H9 (cell line): ENCODE data around the gene PSMD7. TPM values are rescaled to one million over a fixed set of nuclear protein-coding genes. Genes with fewer than 3 reads are reported as not detected.

Source experiments
- DNase-seq: peaks from one replicate; pipeline ENCODE4 v3.0.0-alpha.2; 2017
- H2AFZ ChIP-seq: one replicate; pipeline ENCODE4 v1.6.1; 2013; ENCODE audit warnings: mild to moderate bottlenecking, low read length, control low read depth, moderate library complexity
- H2AK5ac ChIP-seq: 2 replicates; pipeline ENCODE4 v1.6.1; 2013; ENCODE audit warnings: low read length, control low read depth, mixed read lengths; ENCODE audit not compliant: insufficient read length
- H2BK120ac ChIP-seq: one replicate; pipeline ENCODE4 v1.6.1; 2013; ENCODE audit warnings: low read depth, mild to moderate bottlenecking, low read length, control low read depth, inconsistent platforms; ENCODE audit not compliant: poor library complexity, severe bottlenecking
- H2BK12ac ChIP-seq: 2 replicates; pipeline ENCODE4 v1.6.1; 2013; ENCODE audit warnings: low read length, control low read depth, mixed read lengths, low read depth; ENCODE audit not compliant: insufficient read length
- H2BK15ac ChIP-seq: 2 replicates; pipeline ENCODE4 v1.6.1; 2013; ENCODE audit warnings: low read depth, low read length, control low read depth
- H2BK20ac ChIP-seq: one replicate; pipeline ENCODE4 v1.6.1; 2013; ENCODE audit warnings: low read depth, mild to moderate bottlenecking, low read length, control low read depth, inconsistent platforms; ENCODE audit not compliant: poor library complexity, severe bottlenecking
- H2BK5ac ChIP-seq: 2 replicates; pipeline ENCODE4 v1.6.1; 2013; ENCODE audit warnings: low read length, control low read depth, mixed read lengths; ENCODE audit not compliant: insufficient read length
- H3K14ac ChIP-seq: 2 replicates; pipeline ENCODE4 v1.6.1; 2013; ENCODE audit warnings: low read length, control low read depth; ENCODE audit not compliant: insufficient read depth
- H3K18ac ChIP-seq: 2 replicates; pipeline ENCODE4 v1.6.1; 2013; ENCODE audit warnings: low read depth, mild to moderate bottlenecking, mixed read lengths, low read length, control low read depth; ENCODE audit not compliant: insufficient read length
- H3K23ac ChIP-seq: 2 replicates; pipeline ENCODE4 v1.6.1; 2013; ENCODE audit warnings: low read length, control low read depth, mixed read lengths, low read depth; ENCODE audit not compliant: insufficient read length
- H3K23me2 ChIP-seq: 2 replicates; pipeline ENCODE4 v1.6.1; 2013; ENCODE audit warnings: low read depth, mild to moderate bottlenecking, mixed read lengths, low read length, control low read depth; ENCODE audit not compliant: insufficient read length, poor library complexity, severe bottlenecking
- H3K27ac ChIP-seq: 2 replicates; pipeline ENCODE4 v1.5.1; 2013; ENCODE audit warnings: low read length, control low read depth, mixed read lengths, low read depth; ENCODE audit not compliant: insufficient read length
- H3K27me3 ChIP-seq: 2 replicates; pipeline ENCODE4 v1.6.1; 2013; ENCODE audit warnings: low read length, control low read depth, inconsistent platforms; ENCODE audit not compliant: insufficient read depth
- H3K4ac ChIP-seq: 2 replicates; pipeline ENCODE4 v1.6.1; 2013; ENCODE audit warnings: low read depth, mild to moderate bottlenecking, control low read depth, inconsistent platforms, low read length, moderate library complexity
- H3K4me1 ChIP-seq: 2 replicates; pipeline ENCODE4 v1.6.1; 2013; ENCODE audit warnings: low read length, control low read depth, inconsistent platforms; ENCODE audit not compliant: insufficient read depth
- H3K4me2 ChIP-seq: 2 replicates; pipeline ENCODE4 v1.6.1; 2013; ENCODE audit warnings: low read length, control low read depth, mixed read lengths; ENCODE audit not compliant: insufficient read length, insufficient read depth
- H3K56ac ChIP-seq: 2 replicates; pipeline ENCODE4 v1.6.1; 2013; ENCODE audit warnings: low read depth, mild to moderate bottlenecking, mixed read lengths, low read length, control low read depth; ENCODE audit not compliant: insufficient read length
- H3K79me1 ChIP-seq: 2 replicates; pipeline ENCODE4 v1.6.1; 2013; ENCODE audit warnings: low read depth, mild to moderate bottlenecking, moderate library complexity, low read length, control low read depth, inconsistent platforms; ENCODE audit not compliant: insufficient read depth, poor library complexity, severe bottlenecking
- H3K79me2 ChIP-seq: 2 replicates; pipeline ENCODE4 v1.6.1; 2013; ENCODE audit warnings: low read length, control low read depth, inconsistent platforms; ENCODE audit not compliant: insufficient read depth
- H3K9ac ChIP-seq: 2 replicates; pipeline ENCODE4 v1.6.1; 2013; ENCODE audit warnings: low read length, control low read depth, mixed read lengths; ENCODE audit not compliant: insufficient read length; ENCODE audit errors: extremely low read depth
- H3K9me3 ChIP-seq: one replicate; pipeline ENCODE4 v1.6.1; 2013; ENCODE audit warnings: low read depth, low read length, inconsistent platforms; ENCODE audit not compliant: control insufficient read depth
- H3T11ph ChIP-seq: one replicate; pipeline ENCODE4 v1.6.1; 2013; ENCODE audit warnings: mild to moderate bottlenecking, low read length, control low read depth, inconsistent platforms
- H4K20me1 ChIP-seq: one replicate; pipeline ENCODE4 v1.6.1; 2013; ENCODE audit not compliant: control insufficient read depth, insufficient read length, insufficient read depth
- H4K5ac ChIP-seq: 2 replicates; pipeline ENCODE4 v1.6.1; 2013; ENCODE audit warnings: low read depth, mild to moderate bottlenecking, mixed read lengths, low read length, control low read depth; ENCODE audit not compliant: insufficient read length
- H4K8ac ChIP-seq: replicated peaks from 2 replicates; pipeline ENCODE4 v1.6.1; 2013; ENCODE audit warnings: low read length, control low read depth, mixed read lengths, low read depth; ENCODE audit not compliant: insufficient read length
- H4K91ac ChIP-seq: 2 replicates; pipeline ENCODE4 v1.6.1; 2013; ENCODE audit warnings: low read depth, mild to moderate bottlenecking, moderate library complexity, mixed read lengths, low read length, control low read depth; ENCODE audit not compliant: insufficient read length
- H3K27ac Mint-ChIP-seq, 3 experiments: 2 replicates in 2 of 3; 3 replicates in 1 of 3; pipeline ENCODE4 v1.8.0; 2020 to 2021; ENCODE audit warnings: mixed read lengths in 3 of 3, mild to moderate bottlenecking in 1 of 3, moderate library complexity in 1 of 3
- H3K27me3 Mint-ChIP-seq: 2 replicates; pipeline ENCODE4 v1.8.0; 2021; ENCODE audit warnings: low read depth, mild to moderate bottlenecking, moderate library complexity, mixed read lengths
- H3K36me3 Mint-ChIP-seq, 3 experiments: 2 replicates in 2 of 3; 3 replicates in 1 of 3; pipeline ENCODE4 v1.8.0; 2020 to 2021; ENCODE audit warnings: low read depth in 3 of 3, mixed read lengths in 3 of 3; ENCODE audit not compliant: insufficient read depth in 1 of 3
- H3K4me1 Mint-ChIP-seq, 2 experiments: 2 replicates each; pipeline ENCODE4 v1.8.0; 2020; ENCODE audit warnings: mixed read lengths in 2 of 2
- H3K4me3 Mint-ChIP-seq, 2 experiments: 2 replicates in 1 of 2; 3 replicates in 1 of 2; pipeline ENCODE4 v1.8.0; 2020 to 2021; ENCODE audit warnings: mild to moderate bottlenecking in 2 of 2, mixed read lengths in 2 of 2, moderate library complexity in 1 of 2
- H3K9me3 Mint-ChIP-seq, 2 experiments: 2 replicates in 1 of 2; 3 replicates in 1 of 2; pipeline ENCODE4 v1.8.0; 2020; ENCODE audit warnings: mild to moderate bottlenecking in 2 of 2, mixed read lengths in 2 of 2, moderate library complexity in 1 of 2
- WGBS: extraction: QIAGEN DNeasy Blood & Tissue Kit; methylation state at CpG from one replicate; pipeline ENCODE4 v1.1.7; 2013; ENCODE audit warnings: missing lambda C conversion rate, low lambda C conversion rate, mixed read lengths; ENCODE audit not compliant: insufficient read length; ENCODE audit errors: extremely low coverage; 5-methylcytosine and 5-hydroxymethylcytosine counted together
- total RNA-seq: library from RNA; stranded (reverse); gene quantifications from 2 replicates; pipeline ENCODE4 v1.2.1, GENCODE V29; 2021
- TF ChIP-seq, protein P1 (sequence below): fragments of 200-600 bp; sonication (generic); conservative IDR thresholded peaks from 3 replicates; pipeline ENCODE4 v1.8.0; 2021; ENCODE audit warnings: antibody characterized with exemption, mild to moderate bottlenecking

Gene PSMD7
- total RNA-seq, 1 experiment from 2014 or later: 140 TPM

DNA sequence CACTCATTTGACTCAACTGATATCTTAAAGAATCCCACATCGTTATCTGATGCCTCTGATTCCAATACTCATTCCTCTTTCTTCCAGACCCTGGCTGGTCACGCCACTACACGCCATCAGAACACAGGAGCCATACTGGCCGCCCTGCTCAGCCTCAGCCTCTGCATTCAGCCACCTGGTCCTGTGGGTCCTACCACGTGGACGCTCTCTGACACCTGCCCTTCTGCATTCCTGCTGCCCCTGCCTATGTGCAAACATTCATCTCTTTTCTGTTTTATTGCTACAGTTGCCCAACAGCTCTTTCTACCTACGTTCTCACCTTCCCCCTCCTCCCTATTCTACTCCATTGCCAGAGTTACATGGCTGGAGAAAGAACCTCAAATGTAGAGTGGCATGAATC lies 18.4 kb downstream of the PSMD7 start:
- Histone ChIP-seq H3K4ac (no peak overlapping the region), H3K9me3 (no peaks in the 10 kb centered on the region), H4K8ac (no peak overlapping the region), H3K9ac (no peak overlapping the region), H2BK20ac (no peak overlapping the region), H3K79me2 (no peaks in the 10 kb centered on the region), H2BK5ac (no peak overlapping the region), H3K23ac (no peak overlapping the region), H3K27me3 (no peaks in the 10 kb centered on the region; the same call in 1 of the 2 replicates), H3K4me1 (no peaks in the 10 kb centered on the region), H3K4me2 (no peak overlapping the region), H3K23me2 (no peaks in the 10 kb centered on the region), H2AFZ (no peak overlapping the region), H4K5ac (no peak overlapping the region), H3K27ac (no peak overlapping the region), H3K79me1 (no peaks in the 10 kb centered on the region), H3K18ac (no peak overlapping the region), H2BK120ac (no peak overlapping the region), H4K20me1 (no peaks in the 10 kb centered on the region), H2BK15ac (no peak overlapping the region), H3T11ph (no peak overlapping the region), H3K56ac (no peak overlapping the region), H4K91ac (no peak overlapping the region), H3K14ac (no peak overlapping the region), H2BK12ac (no peak overlapping the region), H2AK5ac (no peak overlapping the region)
- Mint-ChIP-seq H3K36me3 (peaks cover 14 to 24% (median 14%) of the 10 kb centered on the region in 3 experiments), H3K9me3 (peaks cover 4 to 7% of the 10 kb centered on the region in 2 experiments; a peak in 4 of 5 replicates), H3K27ac (no peak overlapping the region), H3K4me3 (no peak overlapping the region), H3K4me1 (no peaks in the 10 kb centered on the region), H3K27me3 (no peaks in the 10 kb centered on the region; the same call in none of the 2 replicates)
- DNase-seq: no peak
- TF ChIP-seq, protein P1, sequence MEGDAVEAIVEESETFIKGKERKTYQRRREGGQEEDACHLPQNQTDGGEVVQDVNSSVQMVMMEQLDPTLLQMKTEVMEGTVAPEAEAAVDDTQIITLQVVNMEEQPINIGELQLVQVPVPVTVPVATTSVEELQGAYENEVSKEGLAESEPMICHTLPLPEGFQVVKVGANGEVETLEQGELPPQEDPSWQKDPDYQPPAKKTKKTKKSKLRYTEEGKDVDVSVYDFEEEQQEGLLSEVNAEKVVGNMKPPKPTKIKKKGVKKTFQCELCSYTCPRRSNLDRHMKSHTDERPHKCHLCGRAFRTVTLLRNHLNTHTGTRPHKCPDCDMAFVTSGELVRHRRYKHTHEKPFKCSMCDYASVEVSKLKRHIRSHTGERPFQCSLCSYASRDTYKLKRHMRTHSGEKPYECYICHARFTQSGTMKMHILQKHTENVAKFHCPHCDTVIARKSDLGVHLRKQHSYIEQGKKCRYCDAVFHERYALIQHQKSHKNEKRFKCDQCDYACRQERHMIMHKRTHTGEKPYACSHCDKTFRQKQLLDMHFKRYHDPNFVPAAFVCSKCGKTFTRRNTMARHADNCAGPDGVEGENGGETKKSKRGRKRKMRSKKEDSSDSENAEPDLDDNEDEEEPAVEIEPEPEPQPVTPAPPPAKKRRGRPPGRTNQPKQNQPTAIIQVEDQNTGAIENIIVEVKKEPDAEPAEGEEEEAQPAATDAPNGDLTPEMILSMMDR: no peak
- WGBS: no CpG with 5 or more reads among the region's 7 CpGs
